HUES64 (cell line): ENCODE measurements around the gene RIPK1.
A peak's percentile ranks its signal among the peaks of the same experiment; 100 is the strongest.
"Not testable (repeated sequence)": the region's sequence is repeated elsewhere in the genome, so short reads cannot be mapped to it uniquely, and the experiment has no call there.

Experiments
- H3K27ac ChIP-seq: 2 replicates; pipeline ENCODE4 v1.7.0; 2013; ENCODE audit warnings: low read depth, low read length, inconsistent platforms
- H3K27me3 ChIP-seq: 2 replicates; pipeline ENCODE4 v1.6.1; 2013; ENCODE audit warnings: mild to moderate bottlenecking, low read length; ENCODE audit not compliant: insufficient read depth
- H3K36me3 ChIP-seq: 2 replicates; pipeline ENCODE4 v1.6.1; 2013; ENCODE audit warnings: mild to moderate bottlenecking, low read length; ENCODE audit not compliant: insufficient read depth
- H3K4me1 ChIP-seq: 2 replicates; pipeline ENCODE4 v1.6.1; 2013; ENCODE audit warnings: mild to moderate bottlenecking, low read length, moderate library complexity; ENCODE audit not compliant: insufficient read depth
- H3K4me3 ChIP-seq: 2 replicates; pipeline ENCODE4 v1.5.1; 2013; ENCODE audit warnings: mild to moderate bottlenecking, low read length, moderate library complexity
- H3K9ac ChIP-seq: 2 replicates; pipeline ENCODE4 v1.6.1; 2013; ENCODE audit warnings: mild to moderate bottlenecking, low read depth, low read length
- H3K9me3 ChIP-seq: 2 replicates; pipeline ENCODE4 v1.6.1; 2013; ENCODE audit warnings: low read depth, low read length; ENCODE audit not compliant: insufficient read depth
- WGBS: fragments of 150-250, 120-280 bp; methylation state at CpG from one replicate; pipeline ENCODE4 v1.1.7; 2013; ENCODE audit warnings: missing lambda C conversion rate; 5-methylcytosine and 5-hydroxymethylcytosine counted together

Gene RIPK1

GRCh38 chr6:3048009-3048408, 20.3 kb upstream of the RIPK1 start:
- H3K9ac ChIP-seq, H3K4me3 ChIP-seq, H3K36me3 ChIP-seq, H3K4me1 ChIP-seq, H3K27ac ChIP-seq, H3K27me3 ChIP-seq, H3K9me3 ChIP-seq: not testable (repeated sequence)
- 96% methylated on average over 4 of the region's 4 CpGs for WGBS

- Histone ChIP-seq H3K9me3 (no peaks in the 10 kb centered on the region), H3K36me3 (no peaks in the 10 kb centered on the region), H3K4me1 (peaks cover 11% of the 10 kb centered on the region), H3K9ac (no peak overlapping the region), H3K27ac (no peak overlapping the region), H3K27me3 (peaks cover 12% of the 10 kb centered on the region; the same call in 1 of the 2 replicates), H3K4me3 (peak overlapping the region; percentile 70)
- WGBS, result 82% methylated on average over 17 of the region's 17 CpGs
These were observed 15.6 kb upstream of the RIPK1 start for GRCh38 chr6:3052481-3053230.

GRCh38 chr6:3053231-3053508, 15.1 kb upstream of the RIPK1 start:
- Histone ChIP-seq H3K27me3 (peaks cover 12% of the 10 kb centered on the region; the same call in 1 of the 2 replicates), H3K9ac (peak overlapping the region; percentile 68), H3K9me3 (no peaks in the 10 kb centered on the region), H3K4me1 (peaks cover 11% of the 10 kb centered on the region), H3K27ac (peak overlapping the region; percentile 63; the same call in 1 of the 2 replicates), H3K36me3 (no peaks in the 10 kb centered on the region), H3K4me3 (peak overlapping the region; percentile 70)
- 61% methylated on average over 11 of the region's 11 CpGs for WGBS

- H3K36me3 ChIP-seq, H3K9me3 ChIP-seq: not testable (repeated sequence)
- H3K4me3 ChIP-seq, result peak overlapping the region; percentile 70
- peaks cover 12% of the 10 kb centered on the region; the same call in 1 of the 2 replicates for H3K27me3 ChIP-seq
- 3% methylated on average over 25 of the region's 27 CpGs for WGBS
- H3K4me1 ChIP-seq, result peaks cover 11% of the 10 kb centered on the region
- peak overlapping the region; percentile 81; the same call in 1 of the 2 replicates for H3K27ac ChIP-seq
- peak overlapping the region; percentile 55 for H3K9ac ChIP-seq
These were observed 13.8 kb upstream of the RIPK1 start for GRCh38 chr6:3054229-3055157.

GRCh38 chr6:3055158-3055499, 13.2 kb upstream of the RIPK1 start:
- H3K4me3 ChIP-seq, H3K9ac ChIP-seq, H3K27ac ChIP-seq, H3K9me3 ChIP-seq, H3K36me3 ChIP-seq: not testable (repeated sequence)
- WGBS, result 75% methylated on average over 1 of the region's 3 CpGs
- H3K4me1 ChIP-seq, result peaks cover 11% of the 10 kb centered on the region
- peaks cover 12% of the 10 kb centered on the region; the same call in 1 of the 2 replicates for H3K27me3 ChIP-seq

GRCh38 chr6:3057063-3057770, 11.1 kb upstream of the RIPK1 start:
- Histone ChIP-seq H3K9ac (no peak overlapping the region), H3K4me3 (no peak overlapping the region), H3K9me3 (no peaks in the 10 kb centered on the region), H3K36me3 (no peaks in the 10 kb centered on the region), H3K27ac (no peak overlapping the region), H3K4me1 (peaks cover 11% of the 10 kb centered on the region), H3K27me3 (peaks cover 11% of the 10 kb centered on the region; the same call in 1 of the 2 replicates)
- WGBS, result 95% methylated on average over 11 of the region's 11 CpGs

- Histone ChIP-seq H3K36me3 (no peaks in the 10 kb centered on the region), H3K9me3 (no peaks in the 10 kb centered on the region), H3K27me3 (no peaks in the 10 kb centered on the region), H3K9ac (no peak overlapping the region), H3K4me3 (no peak overlapping the region), H3K27ac (no peak overlapping the region), H3K4me1 (peaks cover 11% of the 10 kb centered on the region)
- WGBS, result 83% methylated on average over 2 of the region's 2 CpGs
These were observed 9.3 kb upstream of the RIPK1 start for GRCh38 chr6:3058957-3059356.

GRCh38 chr6:3060092-3060491, 8.2 kb upstream of the RIPK1 start:
- H3K27ac ChIP-seq, H3K9ac ChIP-seq, H3K4me3 ChIP-seq, H3K9me3 ChIP-seq, H3K27me3 ChIP-seq, H3K4me1 ChIP-seq, H3K36me3 ChIP-seq: not testable (repeated sequence)
- 98% methylated on average over 11 of the region's 11 CpGs for WGBS

- Histone ChIP-seq H3K36me3 (no peaks in the 10 kb centered on the region), H3K9me3 (no peaks in the 10 kb centered on the region), H3K4me1 (no peaks in the 10 kb centered on the region), H3K27me3 (no peaks in the 10 kb centered on the region), H3K4me3 (no peak overlapping the region), H3K27ac (no peak overlapping the region), H3K9ac (no peak overlapping the region)
- WGBS, result 100% methylated on average over 1 of the region's 5 CpGs
These were observed 6.8 kb upstream of the RIPK1 start for GRCh38 chr6:3061501-3061941.

GRCh38 chr6:3063340-3063732, 5.0 kb upstream of the RIPK1 start:
- H3K4me1 ChIP-seq, H3K9ac ChIP-seq, H3K27me3 ChIP-seq, H3K36me3 ChIP-seq, H3K9me3 ChIP-seq, H3K27ac ChIP-seq: not testable (repeated sequence)
- peak overlapping the region; percentile 80 for H3K4me3 ChIP-seq
- 18% methylated on average over 9 of the region's 19 CpGs for WGBS
